ENCODE measurements around the gene USP3.

The USP3 gene

GRCh38 chr15:63469984-63470383 lies 34.4 kb upstream of the USP3 start:
- TF ChIP-seq ZFX (IDR thresholded peaks at IDR 0.05) (no peak), CTCF (conservative IDR thresholded peaks at IDR 0.05) (no peak)
- no peak overlapping the region for H3K27ac ChIP-seq

GRCh38 chr15:63473007-63473748 lies 31.2 kb upstream of the USP3 start:
- no peak for TF ChIP-seq ZFX (IDR thresholded peaks at IDR 0.05)
- TF ChIP-seq CTCF (conservative IDR thresholded peaks at IDR 0.05) = no peak
- H3K27ac ChIP-seq = peak overlapping the region; percentile 95

- TF ChIP-seq ZFX (IDR thresholded peaks at IDR 0.05) (no peak), CTCF (conservative IDR thresholded peaks at IDR 0.05) (no peak)
- peak overlapping the region; percentile 95 for H3K27ac ChIP-seq
Measured at GRCh38 chr15:63473749-63473998, 30.7 kb upstream of the USP3 start.

GRCh38 chr15:63473999-63474809 lies 30.2 kb upstream of the USP3 start:
- H3K27ac ChIP-seq = peak overlapping the region; percentile 95
- TF ChIP-seq ZFX (IDR thresholded peaks at IDR 0.05) (no peak), CTCF (conservative IDR thresholded peaks at IDR 0.05) (no peak)

GRCh38 chr15:63474810-63475316 lies 29.5 kb upstream of the USP3 start:
- no peak for TF ChIP-seq CTCF (conservative IDR thresholded peaks at IDR 0.05)
- no peak for TF ChIP-seq ZFX (IDR thresholded peaks at IDR 0.05)
- H3K27ac ChIP-seq = peak overlapping the region; percentile 95

GRCh38 chr15:63475707-63476106 lies 28.7 kb upstream of the USP3 start:
- H3K27ac ChIP-seq = peak overlapping the region; percentile 95

More at GRCh38 chr15:63475707-63476106, 28.7 kb upstream of the USP3 start:
- no peak for TF ChIP-seq ZFX (IDR thresholded peaks at IDR 0.05)
- TF ChIP-seq CTCF (conservative IDR thresholded peaks at IDR 0.05) = no peak
